Neural progenitor cell (in vitro differentiated cells): Measurements from ENCODE around the gene PIK3C3. TPM values are rescaled to one million over a fixed set of nuclear protein-coding genes. Genes with fewer than 3 reads are reported as not detected.

ENCODE experiments used
- DNase-seq: peaks from one replicate; pipeline ENCODE4 v3.0.0-alpha.2; 2016; ENCODE audit warnings: low spot score
- H2AFZ ChIP-seq: fragments of 200-600 bp; sonication (generic); replicated peaks from 2 replicates; pipeline ENCODE4 v1.6.1; 2016; ENCODE audit warnings: antibody characterized with exemption
- H3F3A ChIP-seq: fragments of 200-600 bp; sonication (generic); 2 replicates; pipeline ENCODE4 v1.6.1; 2016; ENCODE audit warnings: antibody characterized with exemption, low read depth
- H3K27ac ChIP-seq: fragments of 200-600 bp; sonication (generic); 2 replicates; pipeline ENCODE4 v1.5.1; 2016; ENCODE audit warnings: mild to moderate bottlenecking
- H3K27me3 ChIP-seq: fragments of 200-600 bp; sonication (generic); 2 replicates; pipeline ENCODE4 v1.6.1; 2016; ENCODE audit warnings: mild to moderate bottlenecking, moderate library complexity
- H3K36me3 ChIP-seq: fragments of 200-600 bp; sonication (generic); 2 replicates; pipeline ENCODE4 v1.5.1; 2016
- H3K4me1 ChIP-seq: fragments of 200-600 bp; sonication (generic); 2 replicates; pipeline ENCODE4 v1.6.1; 2016; ENCODE audit warnings: mixed run types
- H3K4me2 ChIP-seq: fragments of 200-600 bp; sonication (generic); 2 replicates; pipeline ENCODE4 v1.6.1; 2016
- H3K4me3 ChIP-seq: fragments of 200-600 bp; sonication (generic); 2 replicates; pipeline ENCODE4 v1.5.1; 2016
- H3K79me2 ChIP-seq: fragments of 200-600 bp; sonication (generic); 2 replicates; pipeline ENCODE4 v1.6.1; 2016; ENCODE audit warnings: low read depth
- H3K9ac ChIP-seq: fragments of 200-600 bp; sonication (generic); 2 replicates; pipeline ENCODE4 v1.6.1; 2016
- H3K9me3 ChIP-seq: fragments of 200-600 bp; sonication (generic); 2 replicates; pipeline ENCODE4 v1.5.1; 2016; ENCODE audit warnings: low read depth
- H4K20me1 ChIP-seq: fragments of 200-600 bp; sonication (generic); 2 replicates; pipeline ENCODE4 v1.6.1; 2016; ENCODE audit warnings: low read depth
- H3K27ac Mint-ChIP-seq: 3 replicates; pipeline ENCODE4 v1.8.0; 2021; ENCODE audit warnings: mixed read lengths
- H3K27me3 Mint-ChIP-seq: 2 replicates; pipeline ENCODE4 v1.8.0; 2022; ENCODE audit warnings: low read depth, mild to moderate bottlenecking, inconsistent platforms, moderate library complexity, mixed read lengths; ENCODE audit not compliant: insufficient read depth
- H3K36me3 Mint-ChIP-seq: 3 replicates; pipeline ENCODE4 v1.8.0; 2021; ENCODE audit warnings: mixed read lengths
- H3K4me1 Mint-ChIP-seq: 3 replicates; pipeline ENCODE4 v1.8.0; 2021; ENCODE audit warnings: mixed read lengths
- H3K4me3 Mint-ChIP-seq: 3 replicates; pipeline ENCODE4 v1.8.0; 2021; ENCODE audit warnings: mild to moderate bottlenecking, moderate library complexity, mixed read lengths
- H3K9me3 Mint-ChIP-seq: 3 replicates; pipeline ENCODE4 v1.8.0; 2020; ENCODE audit warnings: mixed read lengths
- EZH2 ChIP-seq: fragments of 200-600 bp; sonication (generic); IDR thresholded peaks from 2 replicates; pipeline ENCODE4 v1.6.1; 2017; ENCODE audit warnings: antibody characterized with exemption, mild to moderate bottlenecking, moderate library complexity
- EZH2phosphoT487 ChIP-seq: fragments of 200-600 bp; sonication (generic); IDR thresholded peaks from 2 replicates; pipeline ENCODE4 v1.6.1; 2017; ENCODE audit warnings: antibody characterized with exemption
- total RNA-seq: library from RNA; depleted of rRNA; stranded (reverse); fragments of >200 nt; gene quantifications from 2 replicates; pipeline ENCODE4 v1.2.3, GENCODE V29; 2015; ENCODE audit warnings: low replicate concordance
- TF ChIP-seq, protein P1 (sequence below): fragments of 200-600 bp; sonication (generic); IDR thresholded peaks from 2 replicates; pipeline ENCODE4 v1.5.1; 2017; ENCODE audit warnings: antibody characterized with exemption, mild to moderate bottlenecking

Gene PIK3C3
- total RNA-seq, 1 donor from 2014 or later, result 87.0 TPM

DNA sequence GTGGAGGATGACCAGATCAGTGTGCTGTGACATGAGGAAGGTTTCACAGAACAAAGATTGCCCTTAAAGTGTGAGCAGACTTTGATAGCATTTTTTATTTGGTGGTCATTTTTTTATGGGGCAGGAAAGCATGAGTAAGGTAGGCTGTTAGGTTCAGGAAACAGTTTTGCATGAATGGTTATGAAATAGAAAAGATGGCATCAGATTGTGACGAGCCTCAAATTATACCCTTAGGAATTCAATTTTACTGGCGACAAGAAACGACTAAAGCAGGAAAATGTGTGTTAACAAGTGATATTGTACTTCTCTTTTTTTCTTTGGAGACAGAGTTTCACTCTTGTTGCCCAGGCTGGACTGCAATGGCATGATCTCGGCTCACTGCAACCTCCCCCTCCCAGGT, 44.7 kb downstream of the PIK3C3 start:
- Histone ChIP-seq H4K20me1 (no peaks in the 10 kb centered on the region), H3K9ac (no peak overlapping the region), H3K79me2 (no peaks in the 10 kb centered on the region), H3K27ac (no peak overlapping the region), H3F3A (no peaks in the 10 kb centered on the region), H3K9me3 (no peaks in the 10 kb centered on the region), H3K36me3 (no peaks in the 10 kb centered on the region), H3K4me3 (no peak overlapping the region), H3K4me2 (no peak overlapping the region), H3K4me1 (no peaks in the 10 kb centered on the region), H3K27me3 (no peaks in the 10 kb centered on the region), H2AFZ (no peak overlapping the region)
- TF ChIP-seq, protein P1, sequence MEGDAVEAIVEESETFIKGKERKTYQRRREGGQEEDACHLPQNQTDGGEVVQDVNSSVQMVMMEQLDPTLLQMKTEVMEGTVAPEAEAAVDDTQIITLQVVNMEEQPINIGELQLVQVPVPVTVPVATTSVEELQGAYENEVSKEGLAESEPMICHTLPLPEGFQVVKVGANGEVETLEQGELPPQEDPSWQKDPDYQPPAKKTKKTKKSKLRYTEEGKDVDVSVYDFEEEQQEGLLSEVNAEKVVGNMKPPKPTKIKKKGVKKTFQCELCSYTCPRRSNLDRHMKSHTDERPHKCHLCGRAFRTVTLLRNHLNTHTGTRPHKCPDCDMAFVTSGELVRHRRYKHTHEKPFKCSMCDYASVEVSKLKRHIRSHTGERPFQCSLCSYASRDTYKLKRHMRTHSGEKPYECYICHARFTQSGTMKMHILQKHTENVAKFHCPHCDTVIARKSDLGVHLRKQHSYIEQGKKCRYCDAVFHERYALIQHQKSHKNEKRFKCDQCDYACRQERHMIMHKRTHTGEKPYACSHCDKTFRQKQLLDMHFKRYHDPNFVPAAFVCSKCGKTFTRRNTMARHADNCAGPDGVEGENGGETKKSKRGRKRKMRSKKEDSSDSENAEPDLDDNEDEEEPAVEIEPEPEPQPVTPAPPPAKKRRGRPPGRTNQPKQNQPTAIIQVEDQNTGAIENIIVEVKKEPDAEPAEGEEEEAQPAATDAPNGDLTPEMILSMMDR, result no peak
- TF ChIP-seq EZH2 (no peak), EZH2phosphoT487 (no peak)
- Mint-ChIP-seq H3K27ac (no peak overlapping the region), H3K36me3 (peaks cover 26% of the 10 kb centered on the region), H3K9me3 (no peaks in the 10 kb centered on the region), H3K27me3 (no peaks in the 10 kb centered on the region), H3K4me1 (no peaks in the 10 kb centered on the region), H3K4me3 (no peak overlapping the region)
- DNase-seq, result no peak

- no peaks in the 10 kb centered on the region for H3K4me1 Mint-ChIP-seq
Observed at GRCh38 chr18:42001801-42002200, 46.8 kb downstream of the PIK3C3 start.

GRCh38 chr18:42004653-42005052, 49.6 kb downstream of the PIK3C3 start:
- Histone ChIP-seq H2AFZ (no peak overlapping the region), H4K20me1 (no peaks in the 10 kb centered on the region), H3K4me1 (no peaks in the 10 kb centered on the region), H3K27me3 (no peaks in the 10 kb centered on the region), H3K9me3 (no peaks in the 10 kb centered on the region), H3K36me3 (no peaks in the 10 kb centered on the region), H3K27ac (no peak overlapping the region), H3K79me2 (no peaks in the 10 kb centered on the region), H3F3A (no peaks in the 10 kb centered on the region), H3K9ac (no peak overlapping the region), H3K4me2 (no peak overlapping the region), H3K4me3 (no peak overlapping the region)
- no peak for TF ChIP-seq EZH2
- TF ChIP-seq, protein P1, result no peak
- TF ChIP-seq EZH2phosphoT487, result no peak
- Mint-ChIP-seq H3K27ac (no peak overlapping the region), H3K36me3 (peaks cover 24% of the 10 kb centered on the region), H3K4me3 (no peak overlapping the region), H3K4me1 (no peaks in the 10 kb centered on the region), H3K27me3 (peaks cover 3% of the 10 kb centered on the region), H3K9me3 (no peaks in the 10 kb centered on the region)
- no peak for DNase-seq

More at GRCh38 chr18:42001801-42002200, 46.8 kb downstream of the PIK3C3 start:
- Mint-ChIP-seq H3K27me3 (peaks cover 3% of the 10 kb centered on the region), H3K36me3 (peaks cover 27% of the 10 kb centered on the region), H3K4me3 (no peak overlapping the region), H3K27ac (no peak overlapping the region), H3K9me3 (no peaks in the 10 kb centered on the region)
- TF ChIP-seq, protein P1, result no peak
- TF ChIP-seq EZH2 (no peak), EZH2phosphoT487 (no peak)
- no peaks in the 10 kb centered on the region for H3K79me2 ChIP-seq
- H3K27ac ChIP-seq, result no peak overlapping the region
- H3K4me3 ChIP-seq, result no peak overlapping the region
- no peak overlapping the region for H3K4me2 ChIP-seq
- H3K9ac ChIP-seq, result no peak overlapping the region
- no peaks in the 10 kb centered on the region for H3K4me1 ChIP-seq
- no peaks in the 10 kb centered on the region for H3K36me3 ChIP-seq
- no peaks in the 10 kb centered on the region for H4K20me1 ChIP-seq
- H3K27me3 ChIP-seq, result no peaks in the 10 kb centered on the region
- DNase-seq, result no peak
- H3K9me3 ChIP-seq, result no peaks in the 10 kb centered on the region
- H2AFZ ChIP-seq, result no peak overlapping the region
- H3F3A ChIP-seq, result no peaks in the 10 kb centered on the region
